ENCODE measurements around the gene GSTM1. TPM values are rescaled to one million over a fixed set of nuclear protein-coding genes. Genes with fewer than 3 reads are reported as not detected.
"Not testable (repeated sequence)": the region's sequence is repeated elsewhere in the genome, so short reads cannot be mapped to it uniquely, and the experiment has no call there.

The GSTM1 gene
- total RNA-seq, 1 donor from 2014 or later: 17.8 TPM

DNA sequence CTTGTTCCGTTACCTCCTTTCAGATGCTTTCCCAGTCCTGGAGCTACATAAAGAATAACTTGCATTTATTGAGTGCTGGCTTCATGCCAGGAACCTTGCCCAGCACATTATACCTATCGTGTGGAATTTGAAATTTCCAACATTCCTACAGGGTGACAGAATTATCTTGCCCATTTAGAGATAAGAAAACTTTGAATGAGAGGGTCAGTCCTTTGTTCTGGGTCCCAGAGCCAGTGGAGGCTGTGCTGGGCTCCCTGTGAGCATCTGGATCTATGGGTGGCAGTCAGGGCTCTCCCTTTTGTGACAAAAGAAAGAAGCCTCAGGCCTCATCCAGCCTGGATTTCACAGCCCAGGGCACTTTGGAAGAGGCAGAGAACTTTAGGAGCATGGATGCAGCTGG is 28.5 kb upstream of the GSTM1 start:
- H3K27me3 Mint-ChIP-seq (ENCODE audit: low read depth): no peaks in the 10 kb centered on the region
- H3K9me3 Mint-ChIP-seq (ENCODE audit: low read depth): no peaks in the 10 kb centered on the region
- no peak overlapping the region for H3K4me3 Mint-ChIP-seq (ENCODE audit: unreplicated experiment)
- no peak for TF ChIP-seq CTCF (IDR thresholded peaks at IDR 0.05)
- peaks cover 30% of the 10 kb centered on the region for H3K4me1 Mint-ChIP-seq (ENCODE audit: low read depth)
- no peak for DNase-seq (ENCODE audit: low spot score)
- no peak overlapping the region for H3K27ac Mint-ChIP-seq (ENCODE audit: unreplicated experiment)
- H3K36me3 Mint-ChIP-seq (ENCODE audit: low read depth): peaks cover 1% of the 10 kb centered on the region

GRCh38 chr1:109659997-109660690 is 27.5 kb upstream of the GSTM1 start:
- Mint-ChIP-seq H3K4me3 (ENCODE audit: unreplicated experiment) (no peak overlapping the region), H3K9me3 (ENCODE audit: low read depth) (no peaks in the 10 kb centered on the region), H3K27me3 (ENCODE audit: low read depth) (no peaks in the 10 kb centered on the region), H3K36me3 (ENCODE audit: low read depth) (peaks cover 1% of the 10 kb centered on the region), H3K4me1 (ENCODE audit: low read depth) (peaks cover 25% of the 10 kb centered on the region), H3K27ac (ENCODE audit: unreplicated experiment) (no peak overlapping the region)
- TF ChIP-seq CTCF (IDR thresholded peaks at IDR 0.05): no peak
- peak; percentile 38 for DNase-seq (ENCODE audit: low spot score)

- not testable (repeated sequence) for DNase-seq (ENCODE audit: low spot score); H3K27ac Mint-ChIP-seq (ENCODE audit: unreplicated experiment); H3K4me3 Mint-ChIP-seq (ENCODE audit: unreplicated experiment); H3K36me3 Mint-ChIP-seq (ENCODE audit: low read depth); H3K9me3 Mint-ChIP-seq (ENCODE audit: low read depth); H3K27me3 Mint-ChIP-seq (ENCODE audit: low read depth)
- H3K4me1 Mint-ChIP-seq (ENCODE audit: low read depth): peaks cover 20% of the 10 kb centered on the region
These were observed 27.0 kb upstream of the GSTM1 start for GRCh38 chr1:109660691-109661026.

DNA sequence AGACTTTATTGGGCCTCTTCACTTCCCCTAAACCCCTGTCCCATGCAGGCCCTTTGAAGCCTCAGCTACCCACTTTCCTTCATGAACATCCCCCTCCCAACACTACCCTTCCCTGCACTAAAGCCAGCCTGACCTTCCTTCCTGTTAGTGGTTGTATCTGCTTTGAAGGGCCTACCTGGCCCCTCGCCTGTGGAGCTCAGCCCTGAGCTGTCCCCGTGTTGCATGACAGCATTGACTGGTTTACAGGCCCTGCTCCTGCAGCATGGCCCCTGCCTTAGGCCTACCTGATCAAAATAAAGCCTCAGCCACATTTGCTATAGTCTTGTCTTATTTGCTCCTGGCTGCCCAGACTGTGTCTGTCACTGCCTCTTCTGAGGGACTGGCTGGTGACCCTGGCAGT is 26.2 kb upstream of the GSTM1 start:
- TF ChIP-seq CTCF (IDR thresholded peaks at IDR 0.05): no peak
- Mint-ChIP-seq H3K36me3 (ENCODE audit: low read depth) (peaks cover 1% of the 10 kb centered on the region), H3K27me3 (ENCODE audit: low read depth) (no peaks in the 10 kb centered on the region)

GRCh38 chr1:109664671-109665070 is 22.9 kb upstream of the GSTM1 start:
- no peak overlapping the region for H3K4me3 Mint-ChIP-seq (ENCODE audit: unreplicated experiment)
- H3K4me1 Mint-ChIP-seq (ENCODE audit: low read depth): peaks cover 16% of the 10 kb centered on the region
- no peaks in the 10 kb centered on the region for H3K9me3 Mint-ChIP-seq (ENCODE audit: low read depth)
- no peak overlapping the region for H3K27ac Mint-ChIP-seq (ENCODE audit: unreplicated experiment)
- TF ChIP-seq CTCF (IDR thresholded peaks at IDR 0.05): no peak
- H3K36me3 Mint-ChIP-seq (ENCODE audit: low read depth): peaks cover 2% of the 10 kb centered on the region
- no peak for DNase-seq (ENCODE audit: low spot score)
- H3K27me3 Mint-ChIP-seq (ENCODE audit: low read depth): no peaks in the 10 kb centered on the region

More for the DNA sequence above, 26.2 kb upstream of the GSTM1 start:
- H3K4me1 Mint-ChIP-seq (ENCODE audit: low read depth): peaks cover 14% of the 10 kb centered on the region
- no peak overlapping the region for H3K27ac Mint-ChIP-seq (ENCODE audit: unreplicated experiment)
- H3K4me3 Mint-ChIP-seq (ENCODE audit: unreplicated experiment): no peak overlapping the region
- no peaks in the 10 kb centered on the region for H3K9me3 Mint-ChIP-seq (ENCODE audit: low read depth)
- DNase-seq (ENCODE audit: low spot score): peak; percentile 21
